DOHH2 (cell line): ENCODE measurements around the gene ADIPOR2.

ENCODE experiments used
- CTCF ChIP-seq: fragments of 200-600 bp; sonication (generic); IDR thresholded peaks from one replicate; pipeline ENCODE4 v1.5.1; 2014; ENCODE audit warnings: antibody characterized with exemption, mild to moderate bottlenecking, low read depth, low read length; ENCODE audit not compliant: poor library complexity, severe bottlenecking
- EZH2phosphoT487 ChIP-seq: fragments of 200-600 bp; sonication (generic); IDR thresholded peaks from 2 replicates; pipeline ENCODE4 v1.6.1; 2017; ENCODE audit warnings: borderline replicate concordance, mild to moderate bottlenecking, antibody characterized with exemption, low read length, moderate library complexity, mixed read lengths

DNA sequence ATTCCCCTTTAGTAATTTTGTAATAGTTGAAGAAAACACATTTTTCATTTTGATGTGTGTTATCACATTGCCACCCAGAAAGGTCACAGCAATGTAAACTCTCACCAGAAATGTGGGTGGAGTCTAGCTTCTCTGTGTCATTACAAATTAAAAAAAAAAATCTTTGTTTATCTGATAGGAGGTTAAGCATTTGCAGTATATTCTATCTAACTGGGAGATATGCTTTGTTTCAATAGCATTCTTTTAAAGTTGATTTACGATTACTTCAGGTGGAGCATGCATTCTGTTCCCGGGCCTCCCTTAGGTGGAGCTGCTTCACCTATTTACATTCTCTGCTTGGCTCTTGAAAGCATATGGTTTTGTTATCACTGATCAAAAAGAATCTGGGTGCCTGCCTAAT is 7.8 kb downstream of the ADIPOR2 start:
- TF ChIP-seq CTCF (no peak), EZH2phosphoT487 (no peak)
